GM23338 (cell line): ENCODE data around the gene ONECUT3. TPM values are rescaled to one million over a fixed set of nuclear protein-coding genes. Genes with fewer than 3 reads are reported as not detected.

ENCODE experiments used
- ATAC-seq: fragments of 200-7000 bp; cut with Tn5 transposase; 3 replicates; pipeline ENCODE4 v1.9.1; 2020
- DNase-seq: peaks from one replicate; pipeline ENCODE4 v3.0.0-alpha.2; 2015; ENCODE audit warnings: low spot score
- H2AFZ ChIP-seq: fragments of 200-600 bp; sonication (generic); 2 replicates; pipeline ENCODE4 v1.8.0; 2016; ENCODE audit warnings: antibody characterized with exemption, mild to moderate bottlenecking, moderate library complexity
- H3F3A ChIP-seq: fragments of 200-600 bp; sonication (generic); replicated peaks from 2 replicates; pipeline ENCODE4 v1.8.0; 2017; ENCODE audit warnings: antibody characterized with exemption, mixed run types, low read depth
- H3K27ac ChIP-seq: fragments of 200-600 bp; sonication (generic); 2 replicates; pipeline ENCODE4 v1.6.1; 2016; ENCODE audit warnings: low read depth
- H3K27me3 ChIP-seq: fragments of 200-600 bp; sonication (generic); 2 replicates; pipeline ENCODE4 v1.8.0; 2016; ENCODE audit warnings: mild to moderate bottlenecking, mixed run types, moderate library complexity; ENCODE audit not compliant: insufficient read depth
- H3K36me3 ChIP-seq: fragments of 200-600 bp; sonication (generic); 2 replicates; pipeline ENCODE4 v1.8.0; 2016; ENCODE audit warnings: mild to moderate bottlenecking; ENCODE audit not compliant: insufficient read depth
- H3K4me1 ChIP-seq: fragments of 200-600 bp; sonication (generic); 2 replicates; pipeline ENCODE4 v1.8.0; 2016; ENCODE audit warnings: mild to moderate bottlenecking, moderate library complexity; ENCODE audit not compliant: insufficient read depth
- H3K4me2 ChIP-seq: fragments of 200-600 bp; sonication (generic); 2 replicates; pipeline ENCODE4 v1.7.1; 2017; ENCODE audit warnings: mixed run types
- H3K4me3 ChIP-seq: fragments of 200-600 bp; sonication (generic); 2 replicates; pipeline ENCODE4 v1.6.1; 2016; ENCODE audit warnings: mixed run types
- H3K79me2 ChIP-seq: fragments of 200-600 bp; sonication (generic); replicated peaks from 2 replicates; pipeline ENCODE4 v1.8.0; 2017; ENCODE audit warnings: mild to moderate bottlenecking; ENCODE audit not compliant: insufficient read depth
- H3K9me2 ChIP-seq: fragments of 200-600 bp; sonication (generic); 2 replicates; pipeline ENCODE4 v1.8.0; 2017; ENCODE audit not compliant: insufficient read depth
- H4K20me1 ChIP-seq: fragments of 200-600 bp; sonication (generic); replicated peaks from 2 replicates; pipeline ENCODE4 v1.8.0; 2017; ENCODE audit warnings: mild to moderate bottlenecking; ENCODE audit not compliant: insufficient read depth
- H3K27ac Mint-ChIP-seq: 2 replicates; pipeline ENCODE4 v1.8.0; 2020; ENCODE audit warnings: inconsistent platforms, mild to moderate bottlenecking, moderate library complexity, mixed read lengths
- H3K27me3 Mint-ChIP-seq: 3 replicates; pipeline ENCODE4 v1.8.0; 2022; ENCODE audit warnings: low read depth, mild to moderate bottlenecking, moderate library complexity, mixed read lengths, inconsistent platforms; ENCODE audit not compliant: insufficient read depth, poor library complexity
- H3K36me3 Mint-ChIP-seq: 3 replicates; pipeline ENCODE4 v1.8.0; 2021; ENCODE audit warnings: low read depth, mild to moderate bottlenecking, inconsistent platforms, moderate library complexity, mixed read lengths
- H3K4me1 Mint-ChIP-seq: 3 replicates; pipeline ENCODE4 v1.8.0; 2020; ENCODE audit warnings: mild to moderate bottlenecking, inconsistent platforms, mixed read lengths
- H3K4me3 Mint-ChIP-seq: 3 replicates; pipeline ENCODE4 v1.8.0; 2021; ENCODE audit warnings: moderate library complexity, mild to moderate bottlenecking, inconsistent platforms, mixed read lengths
- H3K9me3 Mint-ChIP-seq: 3 replicates; pipeline ENCODE4 v1.8.0; 2020; ENCODE audit warnings: moderate library complexity, mild to moderate bottlenecking, inconsistent platforms, mixed read lengths
- CREB1 ChIP-seq: fragments of 250-450 bp; sonication (Bioruptor Pico); IDR thresholded peaks from 2 replicates; pipeline ENCODE4 v1.5.0; 2020; ENCODE audit warnings: low read depth, mild to moderate bottlenecking, moderate library complexity
- ETS1 ChIP-seq: IDR thresholded peaks from 2 replicates; pipeline ENCODE4 v1.6.1; 2016; ENCODE audit warnings: antibody characterized with exemption
- EZH2 ChIP-seq: fragments of 200-600 bp; sonication (generic); IDR thresholded peaks from one replicate; pipeline ENCODE4 v1.8.0; 2017; ENCODE audit warnings: antibody characterized with exemption, mild to moderate bottlenecking, low read depth; ENCODE audit not compliant: unreplicated experiment
- EZH2phosphoT487 ChIP-seq: fragments of 200-600 bp; sonication (generic); IDR thresholded peaks from one replicate; pipeline ENCODE4 v1.8.1; 2018; ENCODE audit warnings: antibody characterized with exemption; ENCODE audit not compliant: unreplicated experiment
- NANOG ChIP-seq: IDR thresholded peaks from 2 replicates; pipeline ENCODE4 v1.6.1; 2016; ENCODE audit warnings: antibody characterized with exemption, borderline replicate concordance
- POLR2AphosphoS5 ChIP-seq: IDR thresholded peaks from 2 replicates; pipeline ENCODE4 v1.6.1; 2016; ENCODE audit warnings: antibody characterized with exemption, low read depth
- STAT1 ChIP-seq: IDR thresholded peaks from one replicate; pipeline ENCODE4 v1.6.1; 2016; ENCODE audit warnings: antibody characterized with exemption; ENCODE audit not compliant: unreplicated experiment
- ZNF114 ChIP-seq: fragments of 250-450 bp; sonication (Bioruptor Pico); IDR thresholded peaks from 2 replicates; pipeline ENCODE4 v1.5.0; 2020; ENCODE audit warnings: mild to moderate bottlenecking, moderate library complexity
- ZNF331 ChIP-seq: fragments of 250-450 bp; sonication (Bioruptor Pico); IDR thresholded peaks from 2 replicates; pipeline ENCODE4 v1.5.0; 2020; ENCODE audit warnings: low read depth, mild to moderate bottlenecking, moderate library complexity
- polyA plus RNA-seq: library from polyadenylated mRNA; unstranded; fragments of >200 nt; fragmentation: Nextera tagmentation; extraction: Ambion mirVana; gene quantifications from 2 replicates; pipeline ENCODE4 v1.2.1, GENCODE V29; 2016
- total RNA-seq: library from RNA; depleted of rRNA; stranded (reverse); fragments of >200 nt; shearing (Covaris generic); gene quantifications from 2 replicates; pipeline ENCODE4 v1.2.3, GENCODE V29; 2014
- TF ChIP-seq, protein P1 (sequence below): IDR thresholded peaks from one replicate; pipeline ENCODE4 v1.6.1; 2018; ENCODE audit warnings: antibody characterized with exemption; ENCODE audit not compliant: unreplicated experiment
- TF ChIP-seq, protein P2 (sequence below), 2 experiments: fragments of 200-600 bp in 1 of 2; sonication (generic) in 1 of 2; conservative IDR thresholded peaks; 2 replicates each; pipeline versions ENCODE4 v1.5.1 to v1.6.1; 2016 to 2017; ENCODE audit warnings: antibody characterized with exemption in 2 of 2, low read depth in 2 of 2, mild to moderate bottlenecking in 2 of 2, moderate library complexity in 1 of 2

The ONECUT3 gene
- total and polyA plus RNA-seq, 2 experiments from 2014 or later: not detected

DNA sequence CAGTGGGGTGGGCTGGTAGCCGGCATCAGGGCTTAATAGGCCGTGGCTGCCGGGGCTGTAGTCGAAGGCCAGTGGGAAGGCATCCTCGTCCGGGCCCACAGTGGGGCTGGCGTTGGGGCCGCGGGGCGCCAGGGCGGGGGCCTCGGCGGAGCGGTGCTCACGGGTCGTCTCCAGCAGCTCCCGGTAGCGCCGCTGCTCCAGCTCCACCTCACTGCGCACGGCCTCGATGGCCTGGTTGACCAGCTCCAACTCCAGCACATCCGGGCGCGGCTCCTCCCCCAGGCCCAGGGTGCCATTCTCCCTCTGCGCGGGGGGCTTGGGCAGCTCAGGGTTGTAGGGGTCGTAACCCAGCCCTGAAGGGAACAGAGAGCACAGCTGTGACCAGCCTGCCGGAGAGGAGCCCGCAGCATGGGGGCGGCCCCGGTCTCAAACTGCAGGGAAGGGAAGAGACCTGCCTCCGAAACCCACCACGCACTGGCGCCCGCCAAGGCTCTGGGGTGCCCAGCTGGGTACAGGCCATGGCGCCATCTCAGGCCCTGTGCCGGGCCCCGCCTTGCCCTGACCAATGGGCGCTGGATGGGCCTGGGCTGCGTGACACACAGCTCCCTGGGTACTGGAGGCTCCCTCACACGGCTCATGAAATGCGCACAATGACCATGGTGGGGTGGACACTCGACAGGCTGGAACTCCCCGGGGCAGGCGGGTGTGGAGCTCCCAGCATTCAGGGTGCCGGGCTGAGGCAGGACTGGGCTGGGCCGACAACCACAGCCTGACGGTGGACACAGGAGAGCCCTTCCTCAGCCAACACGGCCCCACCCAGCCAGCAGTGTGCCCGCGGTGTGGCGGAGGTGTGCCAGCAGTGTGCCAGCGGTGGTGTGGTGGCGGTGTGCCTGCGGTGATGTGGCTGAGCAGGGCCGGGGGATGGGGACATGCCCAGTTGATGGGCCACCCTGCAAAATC, 75.3 kb downstream of the ONECUT3 start (continued):
- TF ChIP-seq, protein P1, sequence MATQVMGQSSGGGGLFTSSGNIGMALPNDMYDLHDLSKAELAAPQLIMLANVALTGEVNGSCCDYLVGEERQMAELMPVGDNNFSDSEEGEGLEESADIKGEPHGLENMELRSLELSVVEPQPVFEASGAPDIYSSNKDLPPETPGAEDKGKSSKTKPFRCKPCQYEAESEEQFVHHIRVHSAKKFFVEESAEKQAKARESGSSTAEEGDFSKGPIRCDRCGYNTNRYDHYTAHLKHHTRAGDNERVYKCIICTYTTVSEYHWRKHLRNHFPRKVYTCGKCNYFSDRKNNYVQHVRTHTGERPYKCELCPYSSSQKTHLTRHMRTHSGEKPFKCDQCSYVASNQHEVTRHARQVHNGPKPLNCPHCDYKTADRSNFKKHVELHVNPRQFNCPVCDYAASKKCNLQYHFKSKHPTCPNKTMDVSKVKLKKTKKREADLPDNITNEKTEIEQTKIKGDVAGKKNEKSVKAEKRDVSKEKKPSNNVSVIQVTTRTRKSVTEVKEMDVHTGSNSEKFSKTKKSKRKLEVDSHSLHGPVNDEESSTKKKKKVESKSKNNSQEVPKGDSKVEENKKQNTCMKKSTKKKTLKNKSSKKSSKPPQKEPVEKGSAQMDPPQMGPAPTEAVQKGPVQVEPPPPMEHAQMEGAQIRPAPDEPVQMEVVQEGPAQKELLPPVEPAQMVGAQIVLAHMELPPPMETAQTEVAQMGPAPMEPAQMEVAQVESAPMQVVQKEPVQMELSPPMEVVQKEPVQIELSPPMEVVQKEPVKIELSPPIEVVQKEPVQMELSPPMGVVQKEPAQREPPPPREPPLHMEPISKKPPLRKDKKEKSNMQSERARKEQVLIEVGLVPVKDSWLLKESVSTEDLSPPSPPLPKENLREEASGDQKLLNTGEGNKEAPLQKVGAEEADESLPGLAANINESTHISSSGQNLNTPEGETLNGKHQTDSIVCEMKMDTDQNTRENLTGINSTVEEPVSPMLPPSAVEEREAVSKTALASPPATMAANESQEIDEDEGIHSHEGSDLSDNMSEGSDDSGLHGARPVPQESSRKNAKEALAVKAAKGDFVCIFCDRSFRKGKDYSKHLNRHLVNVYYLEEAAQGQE: no peak
- TF ChIP-seq ETS1 (no peak), EZH2phosphoT487 (no peak), CREB1 (CRISPR knock-in tag) (no peak)
- TF ChIP-seq, protein P2, sequence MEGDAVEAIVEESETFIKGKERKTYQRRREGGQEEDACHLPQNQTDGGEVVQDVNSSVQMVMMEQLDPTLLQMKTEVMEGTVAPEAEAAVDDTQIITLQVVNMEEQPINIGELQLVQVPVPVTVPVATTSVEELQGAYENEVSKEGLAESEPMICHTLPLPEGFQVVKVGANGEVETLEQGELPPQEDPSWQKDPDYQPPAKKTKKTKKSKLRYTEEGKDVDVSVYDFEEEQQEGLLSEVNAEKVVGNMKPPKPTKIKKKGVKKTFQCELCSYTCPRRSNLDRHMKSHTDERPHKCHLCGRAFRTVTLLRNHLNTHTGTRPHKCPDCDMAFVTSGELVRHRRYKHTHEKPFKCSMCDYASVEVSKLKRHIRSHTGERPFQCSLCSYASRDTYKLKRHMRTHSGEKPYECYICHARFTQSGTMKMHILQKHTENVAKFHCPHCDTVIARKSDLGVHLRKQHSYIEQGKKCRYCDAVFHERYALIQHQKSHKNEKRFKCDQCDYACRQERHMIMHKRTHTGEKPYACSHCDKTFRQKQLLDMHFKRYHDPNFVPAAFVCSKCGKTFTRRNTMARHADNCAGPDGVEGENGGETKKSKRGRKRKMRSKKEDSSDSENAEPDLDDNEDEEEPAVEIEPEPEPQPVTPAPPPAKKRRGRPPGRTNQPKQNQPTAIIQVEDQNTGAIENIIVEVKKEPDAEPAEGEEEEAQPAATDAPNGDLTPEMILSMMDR (conservative IDR thresholded peaks at IDR 0.05; ENCODE audit: low read depth in 2 of 2): no peak

DNA sequence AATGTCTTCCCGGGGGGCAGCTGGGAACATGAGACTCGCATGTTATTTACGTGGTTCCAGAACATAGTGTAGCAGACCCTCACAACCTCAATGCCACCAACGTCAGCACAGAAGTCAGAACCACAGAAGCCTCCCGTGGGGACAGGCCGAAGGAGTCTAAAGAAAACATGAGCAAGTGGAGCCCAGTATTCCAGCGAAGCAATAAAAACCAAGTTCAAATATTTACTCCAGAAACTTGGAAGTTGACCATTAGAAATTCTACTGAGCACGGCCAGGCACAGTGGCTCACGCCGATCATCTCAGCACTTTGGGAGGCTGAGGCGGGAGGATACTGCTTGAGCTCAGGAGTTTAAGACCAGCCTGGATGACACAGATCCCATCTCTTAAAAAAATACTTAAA, 76.7 kb downstream of the ONECUT3 start:
- H3K27me3 Mint-ChIP-seq: peaks cover 10% of the 10 kb centered on the region
- Histone ChIP-seq H3K9me2 (no peaks in the 10 kb centered on the region), H3K4me1 (no peaks in the 10 kb centered on the region), H3K79me2 (peaks cover 25% of the 10 kb centered on the region), H3F3A (0 out of 2 replicates have a peak, but pooled peaks cover 4% of the 10 kb centered on the region), H3K4me2 (no peak overlapping the region), H3K27me3 (no peaks in the 10 kb centered on the region), H2AFZ (no peak overlapping the region), H4K20me1 (peaks cover 12% of the 10 kb centered on the region), H3K27ac (no peak overlapping the region), H3K4me3 (no peak overlapping the region), H3K36me3 (no peaks in the 10 kb centered on the region)
- no peak overlapping the region for H3K27ac Mint-ChIP-seq
- DNase-seq (no peak), ATAC-seq (no peak)
- peaks cover 8% of the 10 kb centered on the region; the same call in 2 of the 3 replicates for H3K36me3 Mint-ChIP-seq
- no peak overlapping the region for H3K4me3 Mint-ChIP-seq
- H3K9me3 Mint-ChIP-seq: no peaks in the 10 kb centered on the region
- peaks cover 6% of the 10 kb centered on the region; the same call in 2 of the 3 replicates for H3K4me1 Mint-ChIP-seq
- TF ChIP-seq EZH2phosphoT487 (no peak), ZNF331 (CRISPR knock-in tag) (no peak), ETS1 (no peak), ZNF114 (CRISPR knock-in tag) (no peak), POLR2AphosphoS5 (no peak), NANOG (no peak), STAT1 (no peak), CREB1 (CRISPR knock-in tag) (no peak), EZH2 (no peak)
- TF ChIP-seq, protein P1: no peak
- TF ChIP-seq, protein P2 (conservative IDR thresholded peaks at IDR 0.05; ENCODE audit: low read depth in 2 of 2): no peak
